ENCODE data around the gene TMEM150A. TPM values are rescaled to one million over a fixed set of nuclear protein-coding genes. Genes with fewer than 3 reads are reported as not detected.
"Not testable (repeated sequence)": the region's sequence is repeated elsewhere in the genome, so short reads cannot be mapped to it uniquely, and the experiment has no call there.

The TMEM150A gene
- total and polyA plus RNA-seq, 2 donors: 2.3 to 15.9 TPM

- 96% methylated on average over 8 of the region's 8 CpGs for WGBS
- H3K27me3 ChIP-seq (ENCODE audit: control insufficient read depth in 2 of 2, insufficient read depth in 1 of 2, low read length in 1 of 2): no peaks in the 10 kb centered on the region
- no peak for DNase-seq (ENCODE audit: low read depth in 6 of 9, low spot score in 9 of 9)
- peaks cover 0 to 2% of the 10 kb centered on the region in 2 donors for H3K36me3 ChIP-seq (ENCODE audit: control insufficient read depth in 2 of 2, insufficient read depth in 2 of 2, low read length in 1 of 2)
- no peak overlapping the region for H3K4me3 ChIP-seq (ENCODE audit: low read length in 2 of 2)
- no peaks in the 10 kb centered on the region for H3K9me3 ChIP-seq (ENCODE audit: control insufficient read depth in 2 of 2, insufficient read depth in 1 of 2, low read length in 1 of 2)
- no peak overlapping the region for H3K27ac ChIP-seq (ENCODE audit: low read depth in 1 of 2, low read length in 1 of 2)
- peaks cover 23 to 38% of the 10 kb centered on the region in 2 donors for H3K4me1 ChIP-seq (ENCODE audit: control insufficient read depth in 2 of 2, insufficient read depth in 2 of 2, low read length in 2 of 2)
Observed at GRCh38 chr2:85575739-85576138, 26.8 kb downstream of the TMEM150A start.

GRCh38 chr2:85566265-85566664 is 36.2 kb downstream of the TMEM150A start:
- Histone ChIP-seq H3K27ac (ENCODE audit: low read depth in 1 of 2, low read length in 1 of 2) (no peak overlapping the region), H3K4me1 (ENCODE audit: control insufficient read depth in 2 of 2, insufficient read depth in 2 of 2, low read length in 2 of 2) (peaks cover 3 to 4% of the 10 kb centered on the region in 2 donors), H3K4me3 (ENCODE audit: low read length in 2 of 2) (no peak overlapping the region), H3K36me3 (ENCODE audit: control insufficient read depth in 2 of 2, insufficient read depth in 2 of 2, low read length in 1 of 2) (no peaks in the 10 kb centered on the region), H3K9me3 (ENCODE audit: control insufficient read depth in 2 of 2, insufficient read depth in 1 of 2, low read length in 1 of 2) (no peaks in the 10 kb centered on the region), H3K27me3 (ENCODE audit: control insufficient read depth in 2 of 2, insufficient read depth in 1 of 2, low read length in 1 of 2) (no peaks in the 10 kb centered on the region)
- DNase-seq (ENCODE audit: low read depth in 6 of 9, low spot score in 9 of 9): no peak
- 85% methylated on average over 4 of the region's 4 CpGs for WGBS

- Histone ChIP-seq H3K9me3 (ENCODE audit: control insufficient read depth in 2 of 2, insufficient read depth in 1 of 2, low read length in 1 of 2) (no peaks in the 10 kb centered on the region), H3K4me3 (ENCODE audit: low read length in 2 of 2) (no peak overlapping the region), H3K4me1 (ENCODE audit: control insufficient read depth in 2 of 2, insufficient read depth in 2 of 2, low read length in 2 of 2) (peaks cover 3 to 15% of the 10 kb centered on the region in 2 donors), H3K36me3 (ENCODE audit: control insufficient read depth in 2 of 2, insufficient read depth in 2 of 2, low read length in 1 of 2) (no peaks in the 10 kb centered on the region), H3K27me3 (ENCODE audit: control insufficient read depth in 2 of 2, insufficient read depth in 1 of 2, low read length in 1 of 2) (no peaks in the 10 kb centered on the region), H3K27ac (ENCODE audit: low read depth in 1 of 2, low read length in 1 of 2) (no peak overlapping the region)
- 96% methylated on average over 5 of the region's 5 CpGs for WGBS
- no peak for DNase-seq (ENCODE audit: low read depth in 6 of 9, low spot score in 9 of 9)
Observed at GRCh38 chr2:85564144-85564563, 38.3 kb downstream of the TMEM150A start.

GRCh38 chr2:85561280-85562212 is 41.0 kb downstream of the TMEM150A start, which contains the start of gene GGCX:
GGCX (minus strand) TSS chr2:85561493; CDS start chr2:85561428, 65 bp downstream.
- Histone ChIP-seq H3K27ac (ENCODE audit: low read depth in 1 of 2, low read length in 1 of 2) (peak within 1 kb of the TSS; percentile 96 to 97), H3K4me1 (ENCODE audit: control insufficient read depth in 2 of 2, insufficient read depth in 2 of 2, low read length in 2 of 2) (peaks cover 3 to 15% of the 10 kb centered on the region in 2 donors), H3K27me3 (ENCODE audit: control insufficient read depth in 2 of 2, insufficient read depth in 1 of 2, low read length in 1 of 2) (no peaks in the 10 kb centered on the region), H3K36me3 (ENCODE audit: control insufficient read depth in 2 of 2, insufficient read depth in 2 of 2, low read length in 1 of 2) (peaks cover 3 to 13% of the 10 kb centered on the region in 2 donors), H3K4me3 (ENCODE audit: low read length in 2 of 2) (peak within 1 kb of the TSS; percentile 69 to 94), H3K9me3 (ENCODE audit: control insufficient read depth in 2 of 2, insufficient read depth in 1 of 2, low read length in 1 of 2) (no peaks in the 10 kb centered on the region)
- peak; percentile 88 to 98 (median 92) for DNase-seq (ENCODE audit: low read depth in 6 of 9, low spot score in 9 of 9)
- 5% methylated on average over 64 of the region's 64 CpGs for WGBS

GRCh38 chr2:85560812-85561279 is 41.7 kb downstream of the TMEM150A start:
- 11% methylated on average over 14 of the region's 14 CpGs for WGBS
- Histone ChIP-seq H3K4me1 (ENCODE audit: control insufficient read depth in 2 of 2, insufficient read depth in 2 of 2, low read length in 2 of 2) (peaks cover 3 to 15% of the 10 kb centered on the region in 2 donors), H3K36me3 (ENCODE audit: control insufficient read depth in 2 of 2, insufficient read depth in 2 of 2, low read length in 1 of 2) (peaks cover 3 to 16% of the 10 kb centered on the region in 2 donors), H3K9me3 (ENCODE audit: control insufficient read depth in 2 of 2, insufficient read depth in 1 of 2, low read length in 1 of 2) (no peaks in the 10 kb centered on the region), H3K27ac (ENCODE audit: low read depth in 1 of 2, low read length in 1 of 2) (peak overlapping the region in 1 of 2 donors; percentile 97), H3K27me3 (ENCODE audit: control insufficient read depth in 2 of 2, insufficient read depth in 1 of 2, low read length in 1 of 2) (no peaks in the 10 kb centered on the region), H3K4me3 (ENCODE audit: low read length in 2 of 2) (peak overlapping the region; percentile 69 to 94)
- DNase-seq (ENCODE audit: low read depth in 6 of 9, low spot score in 9 of 9): no peak

GRCh38 chr2:85560403-85560726 is 42.1 kb downstream of the TMEM150A start:
- H3K4me3 ChIP-seq (ENCODE audit: low read length in 2 of 2): peak overlapping the region in 1 of 2 donors; percentile 69
- not testable (repeated sequence) for H3K9me3 ChIP-seq (ENCODE audit: control insufficient read depth in 2 of 2, insufficient read depth in 1 of 2, low read length in 1 of 2); H3K27me3 ChIP-seq (ENCODE audit: control insufficient read depth in 2 of 2, insufficient read depth in 1 of 2, low read length in 1 of 2); H3K27ac ChIP-seq (ENCODE audit: low read depth in 1 of 2, low read length in 1 of 2); DNase-seq (ENCODE audit: low read depth in 6 of 9, low spot score in 9 of 9)
- peaks cover 3 to 15% of the 10 kb centered on the region in 2 donors for H3K4me1 ChIP-seq (ENCODE audit: control insufficient read depth in 2 of 2, insufficient read depth in 2 of 2, low read length in 2 of 2)
- H3K36me3 ChIP-seq (ENCODE audit: control insufficient read depth in 2 of 2, insufficient read depth in 2 of 2, low read length in 1 of 2): peaks cover 3 to 19% of the 10 kb centered on the region in 2 donors
- WGBS: 92% methylated on average over 12 of the region's 12 CpGs

- Histone ChIP-seq H3K27ac (ENCODE audit: low read depth in 1 of 2, low read length in 1 of 2) (no peak overlapping the region), H3K4me3 (ENCODE audit: low read length in 2 of 2) (no peak overlapping the region), H3K36me3 (ENCODE audit: control insufficient read depth in 2 of 2, insufficient read depth in 2 of 2, low read length in 1 of 2) (peaks cover 19 to 36% of the 10 kb centered on the region in 2 donors), H3K4me1 (ENCODE audit: control insufficient read depth in 2 of 2, insufficient read depth in 2 of 2, low read length in 2 of 2) (peaks cover 3 to 15% of the 10 kb centered on the region in 2 donors), H3K9me3 (ENCODE audit: control insufficient read depth in 2 of 2, insufficient read depth in 1 of 2, low read length in 1 of 2) (no peaks in the 10 kb centered on the region), H3K27me3 (ENCODE audit: control insufficient read depth in 2 of 2, insufficient read depth in 1 of 2, low read length in 1 of 2) (no peaks in the 10 kb centered on the region)
- 100% methylated on average over 1 of the region's 1 CpG for WGBS
- DNase-seq (ENCODE audit: low read depth in 6 of 9, low spot score in 9 of 9): no peak
Observed at GRCh38 chr2:85558160-85558559, 44.3 kb downstream of the TMEM150A start.

- 98% methylated on average over 5 of the region's 5 CpGs for WGBS
- DNase-seq (ENCODE audit: low read depth in 6 of 9, low spot score in 9 of 9): no peak
- Histone ChIP-seq H3K36me3 (ENCODE audit: control insufficient read depth in 2 of 2, insufficient read depth in 2 of 2, low read length in 1 of 2) (peaks cover 30 to 46% of the 10 kb centered on the region in 2 donors), H3K4me1 (ENCODE audit: control insufficient read depth in 2 of 2, insufficient read depth in 2 of 2, low read length in 2 of 2) (peaks cover 3 to 17% of the 10 kb centered on the region in 2 donors), H3K9me3 (ENCODE audit: control insufficient read depth in 2 of 2, insufficient read depth in 1 of 2, low read length in 1 of 2) (no peaks in the 10 kb centered on the region), H3K27ac (ENCODE audit: low read depth in 1 of 2, low read length in 1 of 2) (no peak overlapping the region), H3K4me3 (ENCODE audit: low read length in 2 of 2) (no peak overlapping the region), H3K27me3 (ENCODE audit: control insufficient read depth in 2 of 2, insufficient read depth in 1 of 2, low read length in 1 of 2) (no peaks in the 10 kb centered on the region)
Observed at GRCh38 chr2:85557130-85557529, 45.4 kb downstream of the TMEM150A start.

- Histone ChIP-seq H3K27ac (ENCODE audit: low read depth in 1 of 2, low read length in 1 of 2) (no peak overlapping the region), H3K4me3 (ENCODE audit: low read length in 2 of 2) (no peak overlapping the region), H3K4me1 (ENCODE audit: control insufficient read depth in 2 of 2, insufficient read depth in 2 of 2, low read length in 2 of 2) (peaks cover 0 to 6% of the 10 kb centered on the region in 2 donors), H3K9me3 (ENCODE audit: control insufficient read depth in 2 of 2, insufficient read depth in 1 of 2, low read length in 1 of 2) (no peaks in the 10 kb centered on the region), H3K27me3 (ENCODE audit: control insufficient read depth in 2 of 2, insufficient read depth in 1 of 2, low read length in 1 of 2) (no peaks in the 10 kb centered on the region), H3K36me3 (ENCODE audit: control insufficient read depth in 2 of 2, insufficient read depth in 2 of 2, low read length in 1 of 2) (peaks cover 42 to 64% of the 10 kb centered on the region in 2 donors)
- WGBS: 98% methylated on average over 3 of the region's 3 CpGs
- no peak for DNase-seq (ENCODE audit: low read depth in 6 of 9, low spot score in 9 of 9)
Observed at GRCh38 chr2:85554980-85555612, 47.4 kb downstream of the TMEM150A start.
